GM19240 (cell line): ENCODE data around the gene CMPK2.

Experiments
- DNase-seq: peaks from one replicate; pipeline ENCODE4 v3.0.0; 2011; ENCODE audit warnings: low spot score; ENCODE audit not compliant: insufficient read length

Gene CMPK2

DNA sequence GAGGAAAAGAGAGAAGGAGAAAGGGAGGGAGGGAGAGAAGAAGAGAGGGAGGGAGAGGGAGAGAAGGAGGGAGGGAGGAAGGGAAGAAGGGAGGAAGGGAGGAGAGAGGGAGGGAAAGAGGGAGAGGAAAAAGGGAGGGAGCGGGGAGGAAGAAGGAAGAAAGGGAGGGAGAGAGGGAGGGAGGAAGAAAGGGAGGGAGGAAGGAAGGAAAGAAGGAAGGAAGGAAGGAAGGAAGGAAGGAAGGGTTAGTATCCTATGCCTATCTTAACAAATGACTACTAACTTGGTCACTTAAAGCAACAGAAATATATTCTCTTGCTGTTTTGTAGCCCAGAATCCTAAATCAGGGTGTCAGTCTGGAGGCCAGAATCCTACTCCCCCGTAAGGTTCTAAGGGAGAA lies 52.1 kb downstream of the CMPK2 start:
- no peak for DNase-seq

DNA sequence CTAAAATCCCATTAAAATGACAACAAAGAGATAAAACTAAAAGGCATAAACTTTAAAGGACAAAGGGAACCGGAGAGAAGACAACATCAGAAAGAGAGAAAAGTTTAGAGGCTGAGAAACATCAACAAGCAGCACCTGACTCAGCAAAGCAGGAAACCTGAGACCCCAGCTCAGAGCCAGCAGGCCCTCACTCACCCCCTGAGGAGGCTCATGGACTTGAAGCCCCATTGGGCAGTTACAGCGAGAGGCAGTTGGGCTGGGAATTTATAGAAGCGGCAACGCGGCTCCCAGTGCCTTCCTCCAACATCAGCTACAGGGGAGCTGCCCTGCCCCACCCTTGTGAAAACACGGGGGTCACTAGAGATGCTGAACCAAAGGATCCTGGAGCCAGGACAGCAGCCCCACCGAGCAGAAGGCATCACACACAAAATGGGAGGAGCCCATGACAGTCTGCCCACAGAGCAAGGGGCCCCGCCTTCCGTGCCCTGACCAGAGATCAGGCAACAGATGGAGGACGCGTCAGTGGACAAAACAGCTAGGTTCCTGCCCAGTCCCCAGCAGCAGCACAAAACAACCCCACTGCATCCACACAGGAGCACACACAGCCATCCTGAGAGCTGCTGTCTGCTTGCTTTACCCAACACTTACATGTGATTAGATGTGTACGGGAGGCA lies 52.7 kb downstream of the CMPK2 start:
- no peak for DNase-seq

DNA sequence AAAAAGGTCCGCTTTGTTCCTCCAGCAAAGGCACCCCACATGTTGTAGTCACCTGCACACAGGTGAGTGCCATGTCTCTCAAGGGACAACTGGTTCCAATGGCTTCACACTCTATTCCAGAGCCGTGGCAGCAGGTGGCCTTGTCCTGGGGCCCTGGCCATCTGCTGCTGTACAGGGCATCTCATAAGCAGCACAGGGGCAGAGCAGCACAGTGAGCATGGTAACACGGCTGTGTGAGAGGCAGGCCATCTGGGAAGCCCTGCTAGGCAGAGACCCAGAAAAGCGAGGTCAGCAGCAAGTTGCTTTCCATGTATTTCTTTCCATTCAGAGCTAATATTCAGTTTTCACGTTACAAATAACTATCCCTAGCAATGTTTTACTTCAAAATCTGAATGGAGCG lies 54.7 kb downstream of the CMPK2 start:
- DNase-seq: no peak

DNA sequence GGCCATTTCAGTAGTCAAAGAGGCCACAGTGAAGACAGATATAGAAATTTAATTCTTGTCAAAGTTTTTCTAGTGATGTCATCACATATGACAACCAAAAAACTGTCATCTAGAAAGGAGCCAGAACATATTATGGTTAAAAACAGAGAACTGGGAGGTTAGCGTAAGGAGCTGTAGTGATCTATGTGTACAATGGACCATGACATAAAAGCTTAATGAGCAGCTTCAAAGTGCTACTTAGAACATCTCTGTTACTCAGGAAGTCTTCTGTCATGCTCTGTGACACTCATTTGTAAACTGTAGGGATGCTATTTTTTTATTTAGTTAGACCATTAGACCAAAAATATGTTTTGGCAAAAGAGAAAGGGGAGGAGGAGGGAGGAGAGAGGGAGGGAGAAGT lies 57.3 kb downstream of the CMPK2 start:
- no peak for DNase-seq

DNA sequence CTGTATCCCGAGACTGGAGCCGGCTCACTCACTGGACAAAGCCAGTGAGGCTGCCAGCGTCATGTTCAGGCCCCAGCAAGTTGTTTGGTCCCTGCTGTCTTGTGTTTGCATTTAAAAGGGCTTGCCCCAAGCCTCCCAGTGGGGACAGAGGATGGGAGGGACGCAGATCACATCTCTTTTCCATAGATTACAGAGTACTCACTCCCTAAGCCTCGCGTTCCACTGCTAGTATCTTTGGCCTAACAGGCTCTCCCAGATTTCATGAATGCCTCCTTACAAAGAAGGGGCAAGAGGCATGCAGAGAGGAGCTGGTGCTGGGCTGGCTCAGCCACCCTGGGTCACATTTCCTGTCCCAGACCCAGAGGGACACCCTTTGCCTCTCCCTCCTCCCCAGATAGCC lies 59.1 kb downstream of the CMPK2 start:
- no peak for DNase-seq

DNA sequence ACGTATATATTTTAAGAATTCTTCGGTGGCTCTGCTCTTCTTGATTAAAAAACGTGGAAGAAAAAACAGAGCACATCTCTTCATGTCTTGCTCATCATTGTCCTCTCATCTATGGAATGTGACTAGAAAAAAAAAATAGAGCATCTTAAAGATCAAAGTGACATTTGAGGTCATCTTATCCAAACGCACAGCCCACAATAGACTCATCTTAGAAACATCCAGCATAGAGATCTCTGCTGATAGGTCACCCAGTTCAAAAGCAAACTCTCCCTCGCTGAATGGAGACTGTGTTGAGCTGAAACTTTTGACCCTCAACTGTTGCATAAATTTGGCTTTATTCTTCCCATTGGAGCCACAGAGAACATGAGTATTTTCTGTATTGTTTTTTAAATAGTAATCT lies 65.2 kb downstream of the CMPK2 start:
- no peak for DNase-seq
